ENCODE data around the gene TEP1. TPM values are rescaled to one million over a fixed set of nuclear protein-coding genes. Genes with fewer than 3 reads are reported as not detected.

TEP1 gene
- total and polyA plus RNA-seq, 2 of the 13 experiments (the other 11 are each of a cell fraction or from before 2014, with no cell fraction given) = 11.0 to 12.8 TPM

DNA sequence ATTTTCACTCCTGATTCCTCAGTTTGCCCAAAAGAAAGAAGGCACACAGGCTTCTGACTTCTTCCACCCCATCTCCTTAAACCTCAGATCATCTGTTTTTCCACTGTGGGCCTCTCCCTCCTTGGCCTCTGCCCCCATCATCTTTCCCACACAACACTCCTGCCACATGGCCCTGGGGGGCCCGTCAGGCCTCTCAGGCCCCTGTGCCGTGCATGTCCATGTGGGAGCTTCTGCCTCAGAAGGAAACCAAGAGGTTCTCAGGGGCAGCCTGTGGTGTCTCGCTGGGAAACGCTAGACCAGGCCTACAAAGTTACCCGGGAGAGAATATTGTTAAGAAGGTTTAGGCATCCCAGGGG lies 14.7 kb upstream of the TEP1 start:
- Histone ChIP-seq H3K9ac (ENCODE audit: insufficient read depth, low read depth, low read length) (peak overlapping the region; percentile 39; the same call in 1 of the 2 replicates), H3K9me3 (ENCODE audit: low read length) (no peaks in the 10 kb centered on the region), H2AFZ (ENCODE audit: low read length) (no peak overlapping the region), H3K36me3 (replicated peaks in 1 of 2; ENCODE audit: control insufficient read depth in 1 of 2, insufficient read depth in 2 of 2, low read length in 2 of 2) (no peaks in the 10 kb centered on the region), H3K4me2 (ENCODE audit: low read depth, low read length) (peak overlapping the region; percentile 64), H3K27ac (ENCODE audit: extremely low read length, insufficient read depth, low read length) (no peak overlapping the region), H4K20me1 (ENCODE audit: insufficient read depth, low read length) (no peaks in the 10 kb centered on the region), H3K79me2 (ENCODE audit: insufficient read depth, low read length) (no peaks in the 10 kb centered on the region), H3K4me1 (ENCODE audit: insufficient read depth, low read length) (peaks cover 52% of the 10 kb centered on the region), H3K4me3 (replicated peaks in 1 of 3; ENCODE audit: insufficient read depth in 1 of 3, low read depth in 2 of 3, low read length in 3 of 3) (peak overlapping the region in 2 of 3 experiments; percentile 17 to 50; a peak in 3 of 6 replicates), H3K27me3 (ENCODE audit: control insufficient read depth in 1 of 2, insufficient read depth in 2 of 2, low read length in 2 of 2) (no peaks in the 10 kb centered on the region)
- CTCF ChIA-PET (ENCODE audit: low intra/inter-chr PET ratio, low total read pairs) = no interaction called here
- in situ Hi-C loops (cut with HindIII; ENCODE audit: extremely low pct_ligation_motif_present, low pct_unique_long_range_greater_than_20kb) = no loop called here
- 51% methylated on average over 5 of the region's 5 CpGs for WGBS (ENCODE audit: low lambda C conversion rate)
- BruUV-seq (replicated peaks) = no TSS peak
- TF ChIP-seq ZNF33B (CRISPR knock-in tag; IDR thresholded peaks at IDR 0.05) = no peak
- TF ChIP-seq, protein P1, sequence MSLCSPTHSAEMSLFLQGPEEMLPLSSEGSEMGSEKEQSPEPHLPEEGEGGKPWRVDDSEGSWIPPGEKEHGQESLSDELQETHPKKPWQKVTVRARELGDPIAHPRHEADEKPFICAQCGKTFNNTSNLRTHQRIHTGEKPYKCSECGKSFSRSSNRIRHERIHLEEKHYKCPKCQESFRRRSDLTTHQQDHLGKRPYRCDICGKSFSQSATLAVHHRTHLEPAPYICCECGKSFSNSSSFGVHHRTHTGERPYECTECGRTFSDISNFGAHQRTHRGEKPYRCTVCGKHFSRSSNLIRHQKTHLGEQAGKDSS (CRISPR knock-in tag; IDR thresholded peaks at IDR 0.05; ENCODE audit: borderline replicate concordance, low read depth) = 0 out of 2 replicates have a peak, but pooled peaks have one; percentile 67
- 0 out of 2 replicates have a peak, but pooled peaks have one; percentile 21 for TF ChIP-seq ZNF687 (CRISPR knock-in tag; IDR thresholded peaks at IDR 0.05)
- TF ChIP-seq ELF1 (CRISPR knock-in tag; IDR thresholded peaks at IDR 0.05) = no peak
- POLR2A ChIA-PET = interaction anchor here (1.0 to 4.0 kb wide), 5 partner anchors 10 to 30 kb away, joined by 3 to 37 read pairs (median 13); partner anchors contain the start of genes APEX1, OSGEP and TEP1
- no peak for ATAC-seq
- intact Hi-C loops (cut with micrococcal nuclease; ENCODE audit: unreplicated experiment) = no loop called here
- FAIRE-seq = no peak
- DNase-seq (ENCODE audit: low spot score) = no peak
